Measurements from ENCODE around the gene ZNF200.

DNA sequence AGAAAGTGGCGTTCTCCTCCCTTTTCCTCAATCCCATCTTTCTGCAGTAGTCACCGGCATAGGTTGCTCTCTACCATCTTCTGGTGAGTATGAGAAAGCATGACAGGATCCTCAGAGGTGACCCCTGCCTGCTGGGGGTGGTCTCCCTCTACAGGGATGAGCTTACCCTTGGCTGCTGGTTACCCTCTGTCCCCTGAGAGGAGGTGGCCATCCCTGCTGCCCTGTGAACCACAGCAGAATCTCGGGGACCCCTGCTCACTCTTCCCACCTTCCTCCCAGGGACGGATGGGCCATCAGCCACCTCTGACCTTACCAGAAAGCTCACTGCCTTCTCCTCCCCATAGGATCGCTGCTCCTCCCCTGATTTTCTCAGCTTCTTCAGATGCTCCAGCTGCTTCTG is 13.6 kb upstream of the ZNF200 start:
- TF ChIP-seq, protein P1, sequence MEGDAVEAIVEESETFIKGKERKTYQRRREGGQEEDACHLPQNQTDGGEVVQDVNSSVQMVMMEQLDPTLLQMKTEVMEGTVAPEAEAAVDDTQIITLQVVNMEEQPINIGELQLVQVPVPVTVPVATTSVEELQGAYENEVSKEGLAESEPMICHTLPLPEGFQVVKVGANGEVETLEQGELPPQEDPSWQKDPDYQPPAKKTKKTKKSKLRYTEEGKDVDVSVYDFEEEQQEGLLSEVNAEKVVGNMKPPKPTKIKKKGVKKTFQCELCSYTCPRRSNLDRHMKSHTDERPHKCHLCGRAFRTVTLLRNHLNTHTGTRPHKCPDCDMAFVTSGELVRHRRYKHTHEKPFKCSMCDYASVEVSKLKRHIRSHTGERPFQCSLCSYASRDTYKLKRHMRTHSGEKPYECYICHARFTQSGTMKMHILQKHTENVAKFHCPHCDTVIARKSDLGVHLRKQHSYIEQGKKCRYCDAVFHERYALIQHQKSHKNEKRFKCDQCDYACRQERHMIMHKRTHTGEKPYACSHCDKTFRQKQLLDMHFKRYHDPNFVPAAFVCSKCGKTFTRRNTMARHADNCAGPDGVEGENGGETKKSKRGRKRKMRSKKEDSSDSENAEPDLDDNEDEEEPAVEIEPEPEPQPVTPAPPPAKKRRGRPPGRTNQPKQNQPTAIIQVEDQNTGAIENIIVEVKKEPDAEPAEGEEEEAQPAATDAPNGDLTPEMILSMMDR (IDR thresholded peaks at IDR 0.05) = no peak
- no peak for TF ChIP-seq POLR2A (IDR thresholded peaks at IDR 0.05)
